ENCODE results near the gene GFOD1. TPM values are rescaled to one million over a fixed set of nuclear protein-coding genes. Genes with fewer than 3 reads are reported as not detected.

The GFOD1 gene
- total and polyA plus RNA-seq, 8 donors: 1.4 to 2.7 (median 2.1) TPM

DNA sequence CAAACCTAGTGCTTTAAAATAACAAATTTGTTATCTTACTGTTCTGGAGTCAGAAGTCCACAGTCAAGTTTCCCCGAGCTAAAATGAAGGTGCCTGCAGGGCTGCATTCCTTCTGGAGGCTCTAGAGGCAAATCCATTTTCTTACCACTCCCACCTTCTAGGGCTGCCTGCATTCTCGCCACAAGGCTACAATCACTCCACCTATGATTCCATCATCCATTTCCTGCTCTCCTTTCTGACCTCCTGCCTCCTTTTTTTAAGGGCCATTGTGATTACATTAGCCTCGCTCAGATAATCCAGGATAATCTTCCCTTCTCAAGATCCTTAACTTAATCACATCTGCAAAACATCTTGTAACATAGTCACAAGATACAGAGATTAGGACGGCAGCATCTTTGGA is 44.6 kb upstream of the GFOD1 start:
- no peaks in the 10 kb centered on the region for H3K4me1 ChIP-seq
- H3K4me3 ChIP-seq: no peak overlapping the region
- WGBS, 2 donors: 64 to 69% methylated on average over 4 of the region's 4 CpGs
- intact Hi-C loops (cut with DNase I): no loop called here
- TF ChIP-seq CTCF (IDR thresholded peaks at IDR 0.05): no peak
- ATAC-seq (no peak), DNase-seq (no peak), FAIRE-seq (no peak)
- no peaks in the 10 kb centered on the region for H3K27me3 ChIP-seq
- no peak overlapping the region for H3K27ac ChIP-seq
- H3K9me3 ChIP-seq: no peaks in the 10 kb centered on the region
- H3K36me3 ChIP-seq: no peaks in the 10 kb centered on the region

GRCh38 chr6:13528777-13529343 is 41.5 kb upstream of the GFOD1 start:
- Histone ChIP-seq H3K9me3 (no peaks in the 10 kb centered on the region), H3K36me3 (no peaks in the 10 kb centered on the region), H3K4me3 (no peak overlapping the region), H3K4me1 (no peaks in the 10 kb centered on the region), H3K27ac (no peak overlapping the region), H3K27me3 (no peaks in the 10 kb centered on the region)
- 70 to 79% methylated on average over 7 to 8 of the region's 8 CpGs for WGBS, 2 donors
- FAIRE-seq (no peak), ATAC-seq (no peak), DNase-seq (no peak)
- intact Hi-C loops (cut with DNase I): no loop called here
- TF ChIP-seq CTCF (IDR thresholded peaks at IDR 0.05): no peak

DNA sequence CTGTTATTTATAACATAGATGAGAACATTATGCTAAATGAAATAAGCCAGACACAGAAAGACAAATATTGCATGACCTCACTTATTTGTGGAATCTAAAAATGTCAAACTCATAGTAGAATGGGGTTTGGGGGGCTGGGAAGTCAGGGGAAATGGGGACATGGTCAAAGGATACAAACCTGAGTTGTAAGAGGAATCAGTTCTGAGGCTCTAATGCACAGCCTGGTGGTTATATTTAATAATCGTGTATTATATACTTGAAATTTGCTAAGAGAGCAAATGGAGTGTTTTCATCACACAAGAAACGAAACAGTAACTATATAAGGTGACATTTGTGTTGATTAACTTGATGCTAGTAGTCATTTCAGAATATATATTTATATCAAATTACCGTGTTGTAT is 40.8 kb upstream of the GFOD1 start:
- H3K27me3 ChIP-seq: no peaks in the 10 kb centered on the region
- 48 to 56% methylated on average over 3 of the region's 3 CpGs for WGBS, 2 donors
- H3K4me3 ChIP-seq: no peak overlapping the region
- no peak for DNase-seq
- H3K36me3 ChIP-seq: no peaks in the 10 kb centered on the region
- FAIRE-seq: no peak
- H3K27ac ChIP-seq: no peak overlapping the region
- no peaks in the 10 kb centered on the region for H3K9me3 ChIP-seq
- no peak for TF ChIP-seq CTCF (IDR thresholded peaks at IDR 0.05)
- no peaks in the 10 kb centered on the region for H3K4me1 ChIP-seq
- no peak for ATAC-seq
- intact Hi-C loops (cut with DNase I): no loop called here

- no peak overlapping the region for H3K27ac ChIP-seq
- 90 to 91% methylated on average over 4 of the region's 4 CpGs for WGBS, 2 donors
These were observed 40.3 kb upstream of the GFOD1 start for GRCh38 chr6:13527671-13528056.

More at GRCh38 chr6:13527671-13528056, 40.3 kb upstream of the GFOD1 start:
- intact Hi-C loops (cut with DNase I): no loop called here
- H3K36me3 ChIP-seq: no peaks in the 10 kb centered on the region
- no peak overlapping the region for H3K4me3 ChIP-seq
- H3K27me3 ChIP-seq: no peaks in the 10 kb centered on the region
- H3K9me3 ChIP-seq: no peaks in the 10 kb centered on the region
- TF ChIP-seq CTCF (IDR thresholded peaks at IDR 0.05): no peak
- FAIRE-seq (no peak), DNase-seq (no peak), ATAC-seq (peak in 1 of 4 donors; percentile 38)
- H3K4me1 ChIP-seq: no peaks in the 10 kb centered on the region
